Progenitor cell of endocrine pancreas (in vitro differentiated cells): ENCODE results near the gene PGGHG. TPM values are rescaled to one million over a fixed set of nuclear protein-coding genes. Genes with fewer than 3 reads are reported as not detected.

Experiments used
- DNase-seq: peaks from one replicate; pipeline ENCODE4 v3.0.0; 2021; ENCODE audit warnings: low spot score; ENCODE audit not compliant: unreplicated experiment
- H3K27ac Mint-ChIP-seq: 2 replicates; pipeline ENCODE4 v1.8.0; 2021; ENCODE audit warnings: mild to moderate bottlenecking, moderate library complexity, mixed read lengths
- H3K27me3 Mint-ChIP-seq: 2 replicates; pipeline ENCODE4 v1.8.0; 2021; ENCODE audit warnings: mixed read lengths
- H3K36me3 Mint-ChIP-seq: 2 replicates; pipeline ENCODE4 v1.8.0; 2022; ENCODE audit warnings: mixed read lengths; ENCODE audit not compliant: insufficient read depth
- H3K4me1 Mint-ChIP-seq: 2 replicates; pipeline ENCODE4 v1.8.0; 2021; ENCODE audit warnings: low read depth, mixed read lengths
- H3K4me3 Mint-ChIP-seq: 2 replicates; pipeline ENCODE4 v1.8.0; 2021; ENCODE audit warnings: low read depth, mild to moderate bottlenecking, moderate library complexity, mixed read lengths
- H3K9me3 Mint-ChIP-seq: 2 replicates; pipeline ENCODE4 v1.8.0; 2021; ENCODE audit warnings: low read depth, mixed read lengths
- CTCF ChIP-seq: fragments of 200-600 bp; sonication (generic); IDR thresholded peaks from one replicate; pipeline ENCODE4 v1.5.0; 2021; ENCODE audit warnings: antibody characterized with exemption, mild to moderate bottlenecking; ENCODE audit not compliant: unreplicated experiment
- total RNA-seq: library from RNA; stranded (reverse); gene quantifications from 2 replicates; pipeline ENCODE4 v1.2.1, GENCODE V29; 2021

Gene PGGHG
- total RNA-seq, 1 donor from 2014 or later = 67.0 TPM

DNA sequence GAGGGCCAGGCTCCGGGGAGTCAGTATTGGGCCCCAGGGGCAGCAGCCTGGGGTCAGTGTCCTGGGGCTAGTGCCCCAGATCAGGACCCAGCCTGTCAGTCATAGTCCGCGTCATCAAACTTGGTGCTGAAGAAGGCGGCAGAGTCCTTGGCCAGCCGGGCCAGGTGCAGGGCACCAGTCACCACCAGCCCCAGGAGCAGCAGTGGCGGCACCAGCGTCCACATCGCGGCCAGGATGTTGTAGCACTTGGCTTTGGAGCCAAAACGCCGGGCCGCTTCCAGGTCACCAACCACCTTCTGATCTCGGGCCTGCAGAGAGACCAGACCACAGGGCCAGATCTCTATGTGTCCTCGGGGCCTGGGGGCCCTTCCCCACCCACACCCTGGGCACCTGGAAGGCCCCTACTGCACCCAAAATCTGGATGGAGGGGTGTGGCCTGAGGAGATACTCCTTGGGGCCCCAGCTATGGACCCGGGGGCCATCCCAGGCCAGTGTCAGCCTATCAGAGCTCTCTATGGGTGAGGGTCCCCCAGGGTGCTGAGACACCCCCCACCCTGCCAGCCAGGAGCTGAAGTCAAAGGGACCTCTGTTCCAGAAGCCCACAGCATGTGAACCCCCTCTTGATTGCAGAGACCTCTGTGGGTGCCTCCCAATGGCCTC is 9.6 kb downstream of the PGGHG start:
- no peak for TF ChIP-seq CTCF
- peaks cover 13% of the 10 kb centered on the region for H3K27me3 Mint-ChIP-seq
- no peak overlapping the region for H3K4me3 Mint-ChIP-seq
- no peak for DNase-seq
- peaks cover 9% of the 10 kb centered on the region for H3K4me1 Mint-ChIP-seq
- H3K9me3 Mint-ChIP-seq = no peaks in the 10 kb centered on the region
- no peaks in the 10 kb centered on the region for H3K36me3 Mint-ChIP-seq
- H3K27ac Mint-ChIP-seq = no peak overlapping the region

DNA sequence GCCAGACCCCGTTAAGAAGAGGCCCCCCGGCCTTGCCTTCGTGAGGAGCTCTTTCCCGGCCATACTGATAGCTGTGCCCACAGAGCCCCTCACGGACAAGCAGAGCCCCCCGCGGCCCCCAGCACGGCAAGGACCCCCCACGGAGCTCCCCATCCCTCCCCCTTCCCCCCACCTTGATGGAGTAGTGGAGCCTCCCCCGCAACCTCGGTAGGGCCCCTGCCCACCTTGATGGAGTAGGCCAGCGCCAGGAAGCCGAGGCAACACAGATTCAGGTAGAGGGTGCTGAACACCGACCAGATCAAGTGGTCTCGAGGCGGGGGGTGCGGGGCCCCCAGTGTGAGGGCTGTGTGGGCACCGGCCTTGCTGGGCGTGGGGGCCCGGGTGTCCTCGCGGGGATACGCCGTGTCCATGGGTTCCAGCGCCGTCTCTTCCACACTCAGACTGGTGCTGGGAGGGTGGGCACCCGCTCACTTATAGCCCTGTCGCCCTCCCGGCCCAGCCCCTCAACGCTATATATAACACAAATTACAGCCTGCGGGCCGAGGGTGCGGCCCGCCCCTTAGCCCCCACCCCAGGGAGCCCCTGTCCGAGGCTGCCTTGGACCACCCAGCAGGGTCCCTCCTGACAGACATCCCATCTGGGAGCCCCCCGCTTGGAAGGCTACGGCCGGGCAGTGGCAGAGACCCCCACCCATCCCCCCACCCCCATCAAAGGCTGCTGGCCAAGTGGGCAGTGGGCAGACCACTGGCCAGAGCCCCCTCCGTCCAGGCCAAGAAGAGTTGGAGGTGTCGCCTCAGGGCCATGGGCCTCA is 10.4 kb downstream of the PGGHG start, which contains the start of gene IFITM5:
Gene IFITM5, minus strand, starts transcription at position 446 of the 811 bp plus-strand sequence. Its CDS starts 36 bp downstream, at position 410.
- H3K27ac Mint-ChIP-seq = no peak within 1 kb of the TSS

GRCh38 chr11:299951-300735 is 11.2 kb downstream of the PGGHG start:
- TF ChIP-seq CTCF = peak; percentile 32
- Mint-ChIP-seq H3K36me3 (no peaks in the 10 kb centered on the region), H3K4me3 (no peak overlapping the region), H3K4me1 (peaks cover 12% of the 10 kb centered on the region), H3K27ac (no peak overlapping the region), H3K27me3 (peaks cover 13% of the 10 kb centered on the region), H3K9me3 (no peaks in the 10 kb centered on the region)
- DNase-seq = no peak

More for the DNA sequence above, 10.4 kb downstream of the PGGHG start, which contains the start of gene IFITM5:
- H3K36me3 Mint-ChIP-seq = no peaks in the 10 kb centered on the region
- peaks cover 9% of the 10 kb centered on the region for H3K4me1 Mint-ChIP-seq
- no peaks in the 10 kb centered on the region for H3K9me3 Mint-ChIP-seq
- DNase-seq = no peak
- H3K4me3 Mint-ChIP-seq = no peak within 1 kb of the TSS
- no peak for TF ChIP-seq CTCF
- H3K27me3 Mint-ChIP-seq = peaks cover 13% of the 10 kb centered on the region

DNA sequence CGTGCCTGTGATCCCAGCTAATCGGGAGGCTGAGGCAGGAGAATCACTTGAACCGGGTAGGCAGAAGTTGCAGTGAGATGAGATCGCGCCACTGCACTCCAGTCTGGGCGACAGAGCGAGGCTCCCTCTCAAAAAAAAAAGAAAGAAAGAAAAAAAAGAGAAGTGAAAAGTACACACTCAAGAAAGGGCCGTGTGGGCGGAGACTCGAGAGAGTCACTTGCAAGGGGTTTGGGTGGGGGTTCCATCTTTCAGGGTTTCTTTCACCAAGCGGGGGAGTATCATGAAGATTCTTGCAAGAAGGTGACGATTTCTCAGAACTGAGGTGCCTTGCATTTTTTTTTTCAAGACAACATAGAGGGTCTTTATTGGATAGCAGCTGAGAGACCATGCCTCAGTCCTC is 14.4 kb downstream of the PGGHG start:
- H3K36me3 Mint-ChIP-seq = no peaks in the 10 kb centered on the region
- H3K27ac Mint-ChIP-seq = no peak overlapping the region
- H3K4me3 Mint-ChIP-seq = no peak overlapping the region
- no peak for DNase-seq
- peaks cover 12% of the 10 kb centered on the region for H3K27me3 Mint-ChIP-seq
- H3K4me1 Mint-ChIP-seq = peaks cover 28% of the 10 kb centered on the region
- H3K9me3 Mint-ChIP-seq = no peaks in the 10 kb centered on the region
- no peak for TF ChIP-seq CTCF

GRCh38 chr11:304061-304506 is 15.2 kb downstream of the PGGHG start:
- peaks cover 29% of the 10 kb centered on the region for H3K4me1 Mint-ChIP-seq
- no peak for DNase-seq
- no peaks in the 10 kb centered on the region for H3K36me3 Mint-ChIP-seq
- TF ChIP-seq CTCF = no peak
- H3K4me3 Mint-ChIP-seq = no peak overlapping the region
- H3K27ac Mint-ChIP-seq = no peak overlapping the region
- H3K27me3 Mint-ChIP-seq = peaks cover 13% of the 10 kb centered on the region
- H3K9me3 Mint-ChIP-seq = no peaks in the 10 kb centered on the region
